H1 (cell line): ENCODE results near the gene UMAD1. TPM values are rescaled to one million over a fixed set of nuclear protein-coding genes. Genes with fewer than 3 reads are reported as not detected.

Experiments used
- CTCF ChIA-PET: fragments of 300-600 bp; sonication (Branson Sonifier 250); formaldehyde crosslinking; loops from one replicate; lab custom pipeline; 2021; ENCODE audit not compliant: partially characterized antibody; lab: Charles Lee
- POLR2A ChIA-PET: fragments of 300-600 bp; sonication (Branson Sonifier 250); formaldehyde crosslinking; loops from one replicate; lab custom pipeline; 2021; ENCODE audit warnings: inconsistent platforms; ENCODE audit not compliant: partially characterized antibody; lab: Charles Lee
- DNase-seq, 2 experiments: peaks; one replicate each; pipeline versions ENCODE4 v3.0.0 to v3.0.0-alpha.2; 2010 to 2022; ENCODE audit warnings: low spot score in 2 of 2, low read depth in 1 of 2, mixed read lengths in 1 of 2
- FAIRE-seq: peaks from 2 replicates; lab custom pipeline; 2011; peaks lifted over from hg19 to GRCh38; lab: Jason Lieb, UNC
- H2AFZ ChIP-seq: 2 replicates; pipeline ENCODE4 v1.8.1; 2012; ENCODE audit warnings: low read length, inconsistent platforms
- H2AK5ac ChIP-seq: 2 replicates; pipeline ENCODE4 v1.6.1; 2013; ENCODE audit warnings: low read depth, low read length
- H2BK120ac ChIP-seq: replicated peaks from 2 replicates; pipeline ENCODE3; 2013; ENCODE audit warnings: low read depth, low read length, inconsistent platforms
- H2BK12ac ChIP-seq: 2 replicates; pipeline ENCODE4 v1.6.1; 2013; ENCODE audit warnings: low read depth, low read length
- H2BK15ac ChIP-seq: 2 replicates; pipeline ENCODE4 v1.6.1; 2013; ENCODE audit warnings: low read length
- H2BK20ac ChIP-seq: 2 replicates; pipeline ENCODE4 v1.6.1; 2013; ENCODE audit warnings: low read length
- H2BK5ac ChIP-seq: 2 replicates; pipeline ENCODE4 v1.6.1; 2013; ENCODE audit warnings: low read depth, low read length
- H3K14ac ChIP-seq: 2 replicates; pipeline ENCODE4 v1.6.1; 2013; ENCODE audit warnings: inconsistent platforms; ENCODE audit not compliant: insufficient read length
- H3K18ac ChIP-seq: 2 replicates; pipeline ENCODE4 v1.6.1; 2013; ENCODE audit warnings: low read length; ENCODE audit errors: extremely low read depth
- H3K23ac ChIP-seq: 2 replicates; pipeline ENCODE4 v1.6.1; 2013; ENCODE audit warnings: inconsistent platforms; ENCODE audit not compliant: insufficient read length
- H3K23me2 ChIP-seq: 2 replicates; pipeline ENCODE4 v1.6.1; 2013; ENCODE audit warnings: low read depth, low read length
- H3K27ac ChIP-seq: 2 replicates; pipeline ENCODE4 v1.6.1; 2011; ENCODE audit warnings: low read depth, low read length, inconsistent platforms
- H3K27me3 ChIP-seq, 4 experiments: replicated peaks in 1 of 4; 1 replicate in 1 of 4; 2 replicates in 3 of 4; pipeline versions ENCODE4 v1.6.1 to v1.8.1; 2011 to 2013; ENCODE audit warnings: low read length in 3 of 4, mild to moderate bottlenecking in 3 of 4, inconsistent platforms in 2 of 4, mixed read lengths in 2 of 4, moderate library complexity in 1 of 4; ENCODE audit not compliant: control insufficient read depth in 3 of 4, insufficient read depth in 3 of 4; ENCODE audit errors: extremely low read depth in 1 of 4
- H3K36me3 ChIP-seq, 4 experiments: 2 replicates each; pipeline versions ENCODE4 v1.6.1 to v1.8.1; 2011 to 2013; ENCODE audit warnings: mild to moderate bottlenecking in 4 of 4, low read length in 3 of 4, moderate library complexity in 2 of 4, control low read depth in 1 of 4, inconsistent platforms in 1 of 4; ENCODE audit not compliant: insufficient read depth in 4 of 4, control insufficient read depth in 2 of 4
- H3K4ac ChIP-seq: replicated peaks from 2 replicates; pipeline ENCODE3; 2013; ENCODE audit warnings: low read length, low read depth, mixed read lengths, inconsistent platforms; ENCODE audit not compliant: insufficient read length
- H3K4me1 ChIP-seq, 4 experiments: replicated peaks in 1 of 4; 1 replicate in 1 of 4; 2 replicates in 3 of 4; pipeline versions ENCODE4 v1.6.1 to v1.8.1; 2011 to 2013; ENCODE audit warnings: low read length in 3 of 4, inconsistent platforms in 2 of 4, mixed read lengths in 1 of 4; ENCODE audit not compliant: insufficient read depth in 4 of 4, control insufficient read depth in 3 of 4
- H3K4me2 ChIP-seq, 2 experiments: 2 replicates each; pipeline versions ENCODE4 v1.6.1 to v1.8.1; 2011 to 2013; ENCODE audit warnings: low read depth in 2 of 2, low read length in 2 of 2, control low read depth in 1 of 2, inconsistent platforms in 1 of 2, mild to moderate bottlenecking in 1 of 2; ENCODE audit not compliant: insufficient read depth in 1 of 2
- H3K4me3 ChIP-seq, 4 experiments: fragments of 200-600, 300-600 bp in 1 of 4; sonication (generic), shearing (Covaris generic), sonication (Bioruptor Twin) in 1 of 4; 2 replicates each; pipeline versions ENCODE4 v1.5.1 to v1.8.1; 2011 to 2016; ENCODE audit warnings: low read length in 4 of 4, low read depth in 3 of 4, control low read depth in 2 of 4, inconsistent platforms in 2 of 4, mild to moderate bottlenecking in 2 of 4, mixed read lengths in 1 of 4, moderate library complexity in 1 of 4; ENCODE audit not compliant: insufficient read depth in 2 of 4; ENCODE audit errors: extremely low read depth in 1 of 4
- H3K56ac ChIP-seq: replicated peaks from 2 replicates; pipeline ENCODE3; 2013; ENCODE audit warnings: low read depth, mild to moderate bottlenecking, mixed read lengths, low read length, inconsistent platforms; ENCODE audit not compliant: insufficient read length
- H3K79me1 ChIP-seq: 2 replicates; pipeline ENCODE4 v1.6.1; 2013; ENCODE audit warnings: low read depth, low read length, control low read depth
- H3K79me2 ChIP-seq, 2 experiments: 2 replicates each; pipeline versions ENCODE4 v1.6.1 to v1.8.1; 2012 to 2013; ENCODE audit warnings: low read length in 2 of 2, mild to moderate bottlenecking in 2 of 2, inconsistent platforms in 1 of 2; ENCODE audit not compliant: insufficient read depth in 2 of 2, control insufficient read depth in 1 of 2
- H3K9ac ChIP-seq, 4 experiments: replicated peaks in 1 of 4; 1 replicate in 1 of 4; 2 replicates in 3 of 4; pipeline versions ENCODE4 v1.6.1 to v1.8.1; 2011 to 2013; ENCODE audit warnings: low read depth in 3 of 4, low read length in 3 of 4, control low read depth in 2 of 4, mild to moderate bottlenecking in 2 of 4, moderate library complexity in 2 of 4, inconsistent platforms in 1 of 4; ENCODE audit errors: extremely low read depth in 1 of 4
- H3K9me3 ChIP-seq, 2 experiments: 2 replicates each; pipeline versions ENCODE4 v1.6.1 to v1.8.1; 2012 to 2013; ENCODE audit warnings: mild to moderate bottlenecking in 2 of 2, moderate library complexity in 2 of 2, control low read depth in 1 of 2, inconsistent platforms in 1 of 2, low read depth in 1 of 2, low read length in 1 of 2, mixed read lengths in 1 of 2; ENCODE audit not compliant: insufficient read depth in 2 of 2
- H4K20me1 ChIP-seq, 2 experiments: replicated peaks in 1 of 2; 2 replicates each; pipeline versions ENCODE3 to v1.8.1; 2011 to 2013; ENCODE audit warnings: inconsistent platforms in 2 of 2, low read length in 2 of 2, mild to moderate bottlenecking in 1 of 2; ENCODE audit not compliant: insufficient read depth in 2 of 2, control insufficient read depth in 1 of 2
- H4K5ac ChIP-seq: 2 replicates; pipeline ENCODE4 v1.6.1; 2013; ENCODE audit warnings: low read length, low read depth, mixed read lengths, inconsistent platforms; ENCODE audit not compliant: insufficient read length
- H4K8ac ChIP-seq: 2 replicates; pipeline ENCODE4 v1.8.0; 2013; ENCODE audit warnings: mild to moderate bottlenecking, moderate library complexity, low read length, inconsistent platforms; ENCODE audit not compliant: insufficient read depth; ENCODE audit errors: extremely low read depth
- H4K91ac ChIP-seq: replicated peaks from 2 replicates; pipeline ENCODE3; 2013; ENCODE audit warnings: low read length, mixed read lengths, inconsistent platforms; ENCODE audit not compliant: insufficient read length
- ATF3 ChIP-seq: IDR thresholded peaks from 2 replicates; pipeline ENCODE4 v1.6.1; 2011; ENCODE audit warnings: low read depth, mild to moderate bottlenecking, low read length; ENCODE audit not compliant: insufficient read depth
- BACH1 ChIP-seq: IDR thresholded peaks from 2 replicates; pipeline ENCODE4 v1.6.1; 2012; ENCODE audit warnings: low read length, improper control_type of control experiment
- BRCA1 ChIP-seq: IDR thresholded peaks from 2 replicates; pipeline ENCODE4 v1.6.1; 2012; ENCODE audit warnings: low read depth, low read length, improper control_type of control experiment
- CHD2 ChIP-seq: IDR thresholded peaks from 2 replicates; pipeline ENCODE4 v1.6.1; 2012; ENCODE audit warnings: low read length, improper control_type of control experiment
- EP300 ChIP-seq, 2 experiments: IDR thresholded peaks; 1 replicate in 1 of 2; 2 replicates in 1 of 2; pipeline ENCODE4 v1.6.1; 2011 to 2012; ENCODE audit warnings: low read depth in 2 of 2, low read length in 2 of 2, mild to moderate bottlenecking in 2 of 2, borderline replicate concordance in 1 of 2, inconsistent platforms in 1 of 2, moderate library complexity in 1 of 2
- GABPA ChIP-seq: IDR thresholded peaks from 2 replicates; pipeline ENCODE4 v1.6.1; 2011; ENCODE audit warnings: mild to moderate bottlenecking, low read length, moderate library complexity, borderline replicate concordance; ENCODE audit not compliant: insufficient read depth
- KDM1A ChIP-seq: fragments of 200-600, 300-600 bp; sonication (generic); IDR thresholded peaks from 2 replicates; pipeline ENCODE4 v1.7.1; 2016; ENCODE audit warnings: mild to moderate bottlenecking, low read length, borderline replicate concordance
- POLR2A ChIP-seq, 2 experiments: IDR thresholded peaks; 1 replicate in 1 of 2; 2 replicates in 1 of 2; pipeline ENCODE4 v1.6.1; 2011; ENCODE audit warnings: low read depth in 2 of 2, low read length in 2 of 2, mild to moderate bottlenecking in 2 of 2; ENCODE audit errors: control extremely low read depth in 1 of 2
- SAP30 ChIP-seq: fragments of 300-600 bp; sonication (generic); IDR thresholded peaks from 2 replicates; pipeline ENCODE4 v1.7.1; 2012; ENCODE audit warnings: low read length, moderate library complexity, mild to moderate bottlenecking, inconsistent platforms; ENCODE audit not compliant: insufficient read depth, insufficient replicate concordance
- SIRT6 ChIP-seq: IDR thresholded peaks from one replicate; pipeline ENCODE4 v1.7.1; 2012; ENCODE audit warnings: low read length, inconsistent platforms
- SP2 ChIP-seq: IDR thresholded peaks from 2 replicates; pipeline ENCODE4 v1.6.1; 2012; ENCODE audit warnings: mild to moderate bottlenecking, low read length, inconsistent platforms
- SUZ12 ChIP-seq: fragments of 200-600 bp; sonication (generic); IDR thresholded peaks from 2 replicates; pipeline ENCODE4 v1.6.1; 2012; ENCODE audit warnings: mild to moderate bottlenecking, inconsistent platforms, low read length, moderate library complexity, mixed read lengths
- WGBS, 2 experiments: shearing (Covaris generic) in 1 of 2; methylation state at CpG; one replicate each; pipeline versions ENCODE4 v1.1.6 to v1.1.7; 2013 to 2015; ENCODE audit warnings: low lambda C conversion rate in 2 of 2, mixed read lengths in 2 of 2, inconsistent platforms in 1 of 2, low coverage in 1 of 2, missing lambda C conversion rate in 1 of 2; ENCODE audit not compliant: insufficient replicate concordance in 2 of 2, insufficient coverage in 1 of 2, insufficient read length in 1 of 2; ENCODE audit errors: extremely low coverage in 1 of 2, missing lambda C conversion rate in 1 of 2; 5-methylcytosine and 5-hydroxymethylcytosine counted together
- polyA plus RNA-seq, 7 experiments: library from polyadenylated mRNA; depleted of rRNA in 3 of 7; stranded (reverse) in 5 of 7; unstranded in 2 of 7; fragments of >200 nt in 5 of 7; fragments of 200-250 nt in 2 of 7; gene quantifications; 1 replicate in 5 of 7; 2 replicates in 1 of 7; 4 replicates in 1 of 7; pipeline versions ENCODE4 v1.2.1 to v1.2.3, GENCODE V29; 2011 to 2013; ENCODE audit warnings: missing spikeins in 2 of 7, mixed read lengths in 2 of 7
- total RNA-seq: library from RNA; stranded (reverse); fragmentation: NEBNext Ultra II Directional; extraction: Animal tissue kit (Norgen Biotek cat#: 25700); gene quantifications from 2 replicates; pipeline ENCODE4 v1.2.1, GENCODE V29; 2021

Gene UMAD1
- total and polyA plus RNA-seq, 2 of the 8 experiments (the other 6 are each of a cell fraction or from before 2014, with no cell fraction given) = 10.4 to 12.3 TPM

DNA sequence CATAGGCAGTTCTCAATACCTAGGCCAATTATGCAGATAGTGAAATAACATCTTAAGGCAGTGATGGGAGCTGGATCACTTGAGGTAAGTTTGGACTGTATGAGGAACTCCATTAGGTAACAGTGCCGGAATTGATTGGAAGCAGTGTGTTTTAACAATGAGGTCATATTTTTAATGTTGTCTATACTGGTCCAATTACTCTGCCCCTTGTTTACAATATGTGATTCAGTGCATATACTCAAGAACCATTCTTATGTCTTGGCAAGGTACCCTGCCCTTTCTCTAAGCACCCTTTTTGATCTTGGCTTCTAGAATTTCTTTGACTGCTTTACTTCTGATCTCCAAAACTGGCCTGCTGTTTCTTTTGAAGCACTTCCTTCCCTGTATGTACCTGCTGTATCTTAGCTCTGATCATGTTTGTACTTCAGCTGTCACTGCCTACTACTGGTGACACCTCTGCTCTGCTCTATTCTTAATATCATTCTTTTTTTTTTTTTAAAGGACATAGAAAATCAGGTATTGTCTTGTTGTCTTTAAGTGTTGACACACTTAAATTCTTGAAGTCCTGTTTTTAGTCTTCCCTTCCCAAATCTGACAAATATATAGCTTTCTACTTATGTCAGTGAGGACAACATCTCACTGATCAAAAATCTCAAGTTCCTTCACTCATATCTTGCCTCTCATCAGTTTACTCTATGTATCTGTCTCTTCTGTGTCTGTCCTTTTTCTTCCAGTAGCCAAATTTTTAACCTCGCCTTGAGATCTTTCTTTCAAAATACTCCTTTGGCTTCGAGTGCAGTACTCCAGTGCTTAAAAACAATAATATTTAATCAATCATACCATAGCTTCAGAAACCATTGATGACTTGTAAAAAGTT, 124.2 kb downstream of the UMAD1 start:
- H3K4me2 ChIP-seq = no peak overlapping the region
- no peak overlapping the region for H4K8ac ChIP-seq
- no peaks in the 10 kb centered on the region for H4K20me1 ChIP-seq
- no peak overlapping the region for H2AK5ac ChIP-seq
- no peak for FAIRE-seq
- H2BK5ac ChIP-seq = no peak overlapping the region
- no peak for DNase-seq
- H3K18ac ChIP-seq = no peak overlapping the region
- no peak overlapping the region for H3K4ac ChIP-seq
- no peak overlapping the region for H3K27ac ChIP-seq
- H2BK120ac ChIP-seq = no peak overlapping the region
- H2BK15ac ChIP-seq = no peak overlapping the region
- H3K9ac ChIP-seq = no peak overlapping the region
- H4K5ac ChIP-seq = no peak overlapping the region
- H2BK12ac ChIP-seq = no peak overlapping the region
- ChIA-PET CTCF (interaction anchor here (0.6 to 1.8 kb wide), 9 partner anchors 9 to 186 kb away, joined by 3 to 7 read pairs (median 3); no protein-coding TSS in a partner anchor), POLR2A (interaction anchor here (1.2 kb wide), 1 partner anchor 9 kb away, joined by 4 read pairs; no protein-coding TSS in a partner anchor)
- no peaks in the 10 kb centered on the region for H3K79me2 ChIP-seq
- 94% methylated on average over 3 of the region's 3 CpGs; no CpG with 5 or more reads in 1 of the 2 experiments for WGBS, 2 experiments
- H2BK20ac ChIP-seq = no peak overlapping the region
- H3K56ac ChIP-seq = no peak overlapping the region
- H3K4me1 ChIP-seq = no peaks in the 10 kb centered on the region
- H3K27me3 ChIP-seq = peaks cover 0 to 1% (median 0%) of the 10 kb centered on the region in 4 experiments; a peak in 1 of 7 replicates
- no peaks in the 10 kb centered on the region for H3K9me3 ChIP-seq
- no peak overlapping the region for H3K14ac ChIP-seq
- H3K36me3 ChIP-seq = no peaks in the 10 kb centered on the region
- H2AFZ ChIP-seq = no peak overlapping the region
- no peak overlapping the region for H4K91ac ChIP-seq
- H3K79me1 ChIP-seq = no peaks in the 10 kb centered on the region
- H3K23me2 ChIP-seq = no peaks in the 10 kb centered on the region
- no peak overlapping the region for H3K4me3 ChIP-seq
- no peak overlapping the region for H3K23ac ChIP-seq
- TF ChIP-seq SAP30 (no peak), GABPA (no peak), SP2 (no peak), EP300 (IDR thresholded peaks at IDR 0.05; ENCODE audit: borderline replicate concordance in 1 of 2, low read depth in 2 of 2, low read length in 2 of 2) (no peak), POLR2A (IDR thresholded peaks at IDR 0.05; ENCODE audit: control extremely low read depth in 1 of 2, low read depth in 2 of 2, low read length in 2 of 2) (no peak), SUZ12 (no peak), BRCA1 (no peak), CHD2 (no peak), BACH1 (no peak), KDM1A (no peak), ATF3 (no peak), SIRT6 (no peak)
